ENCODE data around the gene EPHA7.

EPHA7 gene

DNA sequence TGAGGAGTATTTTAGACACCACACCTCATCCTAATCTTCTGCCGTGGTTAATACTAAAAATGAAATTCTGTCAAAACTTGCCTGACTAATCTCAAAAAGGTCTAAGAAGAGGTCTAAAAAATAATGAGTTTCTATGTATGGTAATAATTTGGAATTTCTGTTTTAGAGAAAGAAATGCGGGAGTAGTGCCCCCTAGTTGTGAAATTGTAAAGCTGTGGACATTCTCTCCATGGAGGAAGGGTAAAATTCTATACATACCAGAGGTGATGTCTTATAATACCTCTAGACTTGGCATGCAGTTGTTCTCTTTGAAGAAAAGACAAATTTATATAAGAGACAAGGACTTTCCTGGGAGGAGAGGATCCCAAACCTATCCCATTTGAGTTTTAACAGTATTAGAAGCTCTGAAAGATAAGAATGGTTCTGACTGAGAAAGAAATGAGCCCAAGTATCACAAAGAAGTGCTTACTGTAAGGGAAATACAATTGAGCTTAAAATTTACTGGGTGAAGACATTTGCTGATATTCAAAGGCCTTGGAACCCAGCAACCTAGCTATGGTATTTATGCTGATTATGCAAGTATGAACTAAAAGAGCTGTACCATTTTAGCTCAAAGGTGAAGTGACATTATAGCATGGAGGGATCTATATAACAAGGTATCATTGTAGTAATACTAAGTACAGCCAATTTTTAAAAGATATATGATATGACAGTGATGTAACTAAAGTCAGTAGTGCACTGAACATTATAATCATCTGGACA is 5.1 kb upstream of the EPHA7 start:
- DNase-seq (ENCODE audit: low read depth): peak; percentile 26
- TF ChIP-seq, protein P1, sequence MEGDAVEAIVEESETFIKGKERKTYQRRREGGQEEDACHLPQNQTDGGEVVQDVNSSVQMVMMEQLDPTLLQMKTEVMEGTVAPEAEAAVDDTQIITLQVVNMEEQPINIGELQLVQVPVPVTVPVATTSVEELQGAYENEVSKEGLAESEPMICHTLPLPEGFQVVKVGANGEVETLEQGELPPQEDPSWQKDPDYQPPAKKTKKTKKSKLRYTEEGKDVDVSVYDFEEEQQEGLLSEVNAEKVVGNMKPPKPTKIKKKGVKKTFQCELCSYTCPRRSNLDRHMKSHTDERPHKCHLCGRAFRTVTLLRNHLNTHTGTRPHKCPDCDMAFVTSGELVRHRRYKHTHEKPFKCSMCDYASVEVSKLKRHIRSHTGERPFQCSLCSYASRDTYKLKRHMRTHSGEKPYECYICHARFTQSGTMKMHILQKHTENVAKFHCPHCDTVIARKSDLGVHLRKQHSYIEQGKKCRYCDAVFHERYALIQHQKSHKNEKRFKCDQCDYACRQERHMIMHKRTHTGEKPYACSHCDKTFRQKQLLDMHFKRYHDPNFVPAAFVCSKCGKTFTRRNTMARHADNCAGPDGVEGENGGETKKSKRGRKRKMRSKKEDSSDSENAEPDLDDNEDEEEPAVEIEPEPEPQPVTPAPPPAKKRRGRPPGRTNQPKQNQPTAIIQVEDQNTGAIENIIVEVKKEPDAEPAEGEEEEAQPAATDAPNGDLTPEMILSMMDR (IDR thresholded peaks at IDR 0.05; ENCODE audit: insufficient read depth, low read depth, low read length, missing control alignments): peak; percentile 60
- no peak overlapping the region for H3K4me3 ChIP-seq (ENCODE audit: low read length)

DNA sequence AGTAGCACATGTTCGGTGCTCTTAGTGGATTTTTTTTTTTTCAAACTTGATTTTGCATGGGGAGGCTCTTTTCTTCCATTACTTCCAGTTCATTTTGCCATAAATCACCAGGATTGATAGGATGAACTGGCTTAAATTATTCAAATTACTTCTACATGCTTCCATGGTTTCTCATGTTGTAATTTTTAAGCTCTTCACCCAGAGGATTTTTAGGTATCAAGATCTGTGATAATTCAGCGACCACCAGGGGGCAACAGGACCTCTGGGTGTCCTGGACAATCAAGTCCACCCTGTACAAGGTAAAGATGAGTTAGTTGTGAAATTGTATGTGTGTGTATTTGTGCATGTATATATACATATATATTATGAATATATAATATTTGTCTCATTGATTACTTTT is 4.2 kb upstream of the EPHA7 start:
- peak; percentile 47 for DNase-seq (ENCODE audit: low read depth)
- TF ChIP-seq, protein P1 (IDR thresholded peaks at IDR 0.05; ENCODE audit: insufficient read depth, low read depth, low read length, missing control alignments): no peak
- no peak overlapping the region for H3K4me3 ChIP-seq (ENCODE audit: low read length)

DNA sequence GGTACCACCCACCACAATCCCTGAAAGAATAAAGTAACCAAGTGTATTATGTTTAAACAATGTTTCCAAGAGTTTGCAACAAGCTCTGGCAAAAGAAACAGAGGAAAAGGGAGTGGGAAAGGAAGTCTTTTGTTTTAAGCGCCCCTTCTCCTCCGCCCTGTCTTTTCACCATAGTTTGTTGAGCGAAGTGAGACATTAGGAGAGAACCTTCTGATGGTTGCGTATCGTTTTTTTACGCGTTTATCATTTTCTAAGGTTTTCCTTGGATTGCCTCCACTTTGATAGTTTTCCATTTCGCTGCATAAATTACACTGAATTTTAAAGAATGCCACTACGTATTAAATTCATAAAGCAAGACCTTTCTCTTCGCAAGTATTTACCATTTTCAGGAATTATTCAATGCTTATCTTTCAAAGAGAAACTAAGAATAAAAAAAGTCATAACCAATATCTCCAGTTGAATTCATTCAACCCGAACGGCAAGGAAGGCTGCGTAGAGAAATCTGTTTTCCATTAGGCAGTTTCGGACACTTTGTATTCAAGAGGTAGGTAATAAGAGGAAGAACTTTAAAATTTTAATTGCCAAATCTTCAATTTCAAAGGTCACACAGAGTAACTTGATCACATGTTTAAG is 920 bp upstream of the EPHA7 start:
- DNase-seq (ENCODE audit: low read depth): no peak
- TF ChIP-seq, protein P1 (IDR thresholded peaks at IDR 0.05; ENCODE audit: insufficient read depth, low read depth, low read length, missing control alignments): no peak
- H3K4me3 ChIP-seq (ENCODE audit: low read length): no peak overlapping the region

DNA sequence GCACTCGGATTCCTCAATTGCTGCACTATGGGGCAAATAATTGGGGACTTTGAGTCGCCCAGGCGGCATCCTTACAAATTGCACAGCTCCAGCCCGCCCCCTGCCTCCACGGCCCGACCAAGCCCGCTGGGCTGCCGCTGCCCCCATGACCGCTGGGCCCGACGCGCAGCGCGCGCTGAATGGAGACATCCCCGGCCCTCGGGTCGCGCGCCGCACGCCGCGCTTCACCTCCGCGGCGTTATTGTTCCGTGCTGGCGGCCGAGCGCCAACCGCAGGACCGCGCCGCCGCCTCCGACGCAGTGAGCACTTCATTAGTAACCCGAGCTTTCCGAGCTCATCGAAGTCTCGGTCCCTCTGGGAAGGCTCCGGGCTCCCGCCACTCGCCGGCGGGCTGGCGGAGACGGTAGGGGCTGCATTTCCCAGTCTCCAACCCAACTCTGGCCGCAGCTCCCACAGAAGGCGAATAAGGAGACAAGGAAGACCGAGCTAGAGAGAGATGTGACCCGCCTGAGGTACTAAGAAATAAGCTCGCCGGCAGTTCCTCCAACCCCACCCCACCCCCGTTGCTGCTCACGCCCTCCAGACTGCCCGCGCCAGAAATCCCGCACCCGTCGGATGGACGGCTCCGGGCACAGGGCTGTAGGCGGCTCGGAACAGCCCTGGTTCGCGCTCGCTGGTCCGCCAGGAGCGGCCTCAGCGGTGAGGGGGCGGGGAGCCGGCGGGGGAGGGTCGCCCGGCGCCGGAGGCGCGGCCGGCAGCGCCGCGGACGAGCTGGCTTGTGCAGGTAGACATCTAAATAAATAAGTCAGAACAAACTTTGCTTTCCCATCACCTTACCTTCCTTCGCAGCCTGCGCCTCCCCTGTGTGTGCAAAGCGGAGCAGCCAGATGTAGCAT is 703 bp downstream of the EPHA7 start:
- DNase-seq (ENCODE audit: low read depth): peak; percentile 50
- peak overlapping the region; percentile 46 for H3K4me3 ChIP-seq (ENCODE audit: low read length)
- TF ChIP-seq, protein P1 (IDR thresholded peaks at IDR 0.05; ENCODE audit: insufficient read depth, low read depth, low read length, missing control alignments): no peak

DNA sequence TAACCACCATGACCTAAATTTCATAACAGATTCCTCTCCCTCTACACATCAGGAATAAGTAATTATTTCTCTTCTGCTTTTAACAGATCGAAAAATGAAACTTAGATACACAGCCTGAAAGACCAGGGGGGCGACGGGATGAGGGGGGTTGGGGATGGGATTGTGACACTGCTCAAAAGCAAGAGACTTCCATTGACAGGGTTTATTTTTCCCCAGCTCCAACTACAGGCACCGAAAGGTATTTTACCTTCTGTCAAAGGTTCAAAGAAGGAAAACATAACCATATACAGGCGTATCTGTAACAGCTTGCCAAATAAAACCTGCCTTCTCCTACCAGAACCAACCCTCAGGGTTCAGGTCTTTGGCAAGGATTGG is 1.3 kb downstream of the EPHA7 start:
- no peak overlapping the region for H3K4me3 ChIP-seq (ENCODE audit: low read length)
- TF ChIP-seq, protein P1 (IDR thresholded peaks at IDR 0.05; ENCODE audit: insufficient read depth, low read depth, low read length, missing control alignments): peak; percentile 5
- DNase-seq (ENCODE audit: low read depth): no peak

DNA sequence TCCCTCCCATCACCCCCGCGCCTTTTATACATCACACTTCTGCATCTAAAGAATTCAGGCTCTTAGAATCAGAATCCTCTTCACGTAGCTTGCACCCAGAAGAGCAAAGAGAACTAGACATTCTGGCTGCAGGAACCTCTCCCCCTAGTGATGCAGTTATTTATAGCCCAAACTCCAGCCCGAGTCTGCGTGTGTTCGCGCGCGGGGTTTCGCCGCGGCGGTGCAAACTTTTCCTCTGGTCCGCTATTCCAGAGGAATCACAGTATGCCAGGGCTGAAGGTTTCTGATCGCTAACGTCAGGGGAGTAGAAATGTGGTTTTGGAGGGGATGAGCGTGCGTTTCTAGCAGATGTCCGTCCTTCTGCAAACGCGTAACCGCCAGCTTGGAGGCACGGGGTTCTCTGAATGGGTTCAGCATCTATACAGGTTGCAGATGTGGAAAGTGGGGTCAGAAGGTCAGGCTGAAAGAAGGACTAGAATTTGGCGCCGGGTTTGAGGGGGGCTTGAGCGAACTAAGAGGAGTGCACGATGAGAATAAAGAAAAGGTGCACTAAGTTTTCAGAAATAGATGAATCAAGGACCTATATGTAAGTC is 1.8 kb downstream of the EPHA7 start:
- no peak for DNase-seq (ENCODE audit: low read depth)
- no peak overlapping the region for H3K4me3 ChIP-seq (ENCODE audit: low read length)
- TF ChIP-seq, protein P1 (IDR thresholded peaks at IDR 0.05; ENCODE audit: insufficient read depth, low read depth, low read length, missing control alignments): no peak
